ENCODE data around the gene ADAMTS18.

The ADAMTS18 gene

DNA sequence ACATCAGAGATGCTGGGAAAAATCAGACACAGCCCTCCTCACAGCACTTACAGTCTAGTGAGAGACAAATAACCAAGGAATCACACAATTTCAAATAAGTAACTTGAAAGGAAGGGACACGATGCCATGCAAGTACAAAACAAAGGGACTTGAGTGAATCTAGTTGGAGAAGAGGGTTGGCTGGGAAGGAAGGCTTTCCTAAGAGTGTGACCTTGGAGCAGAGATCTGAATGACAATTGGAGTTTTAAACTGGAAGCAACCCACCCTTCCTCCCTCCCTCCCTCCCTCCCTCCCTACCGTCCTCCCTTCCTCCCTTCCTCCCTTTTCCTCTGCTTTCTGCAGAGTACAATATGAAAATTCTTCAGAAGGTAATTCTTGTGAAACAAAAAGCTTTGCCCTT, 31.1 kb downstream of the ADAMTS18 start:
- no peak overlapping the region for H3K4me3 ChIP-seq (replicated peaks; ENCODE audit: insufficient read depth, low read length)
- TF ChIP-seq, protein P1, sequence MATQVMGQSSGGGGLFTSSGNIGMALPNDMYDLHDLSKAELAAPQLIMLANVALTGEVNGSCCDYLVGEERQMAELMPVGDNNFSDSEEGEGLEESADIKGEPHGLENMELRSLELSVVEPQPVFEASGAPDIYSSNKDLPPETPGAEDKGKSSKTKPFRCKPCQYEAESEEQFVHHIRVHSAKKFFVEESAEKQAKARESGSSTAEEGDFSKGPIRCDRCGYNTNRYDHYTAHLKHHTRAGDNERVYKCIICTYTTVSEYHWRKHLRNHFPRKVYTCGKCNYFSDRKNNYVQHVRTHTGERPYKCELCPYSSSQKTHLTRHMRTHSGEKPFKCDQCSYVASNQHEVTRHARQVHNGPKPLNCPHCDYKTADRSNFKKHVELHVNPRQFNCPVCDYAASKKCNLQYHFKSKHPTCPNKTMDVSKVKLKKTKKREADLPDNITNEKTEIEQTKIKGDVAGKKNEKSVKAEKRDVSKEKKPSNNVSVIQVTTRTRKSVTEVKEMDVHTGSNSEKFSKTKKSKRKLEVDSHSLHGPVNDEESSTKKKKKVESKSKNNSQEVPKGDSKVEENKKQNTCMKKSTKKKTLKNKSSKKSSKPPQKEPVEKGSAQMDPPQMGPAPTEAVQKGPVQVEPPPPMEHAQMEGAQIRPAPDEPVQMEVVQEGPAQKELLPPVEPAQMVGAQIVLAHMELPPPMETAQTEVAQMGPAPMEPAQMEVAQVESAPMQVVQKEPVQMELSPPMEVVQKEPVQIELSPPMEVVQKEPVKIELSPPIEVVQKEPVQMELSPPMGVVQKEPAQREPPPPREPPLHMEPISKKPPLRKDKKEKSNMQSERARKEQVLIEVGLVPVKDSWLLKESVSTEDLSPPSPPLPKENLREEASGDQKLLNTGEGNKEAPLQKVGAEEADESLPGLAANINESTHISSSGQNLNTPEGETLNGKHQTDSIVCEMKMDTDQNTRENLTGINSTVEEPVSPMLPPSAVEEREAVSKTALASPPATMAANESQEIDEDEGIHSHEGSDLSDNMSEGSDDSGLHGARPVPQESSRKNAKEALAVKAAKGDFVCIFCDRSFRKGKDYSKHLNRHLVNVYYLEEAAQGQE (IDR thresholded peaks at IDR 0.05; ENCODE audit: insufficient replicate concordance, low read depth): no peak
- TF ChIP-seq SPI1 (IDR thresholded peaks at IDR 0.05; ENCODE audit: borderline replicate concordance, low read depth) (no peak), GABPA (IDR thresholded peaks at IDR 0.05; ENCODE audit: low read depth) (no peak), POLR2AphosphoS5 (IDR thresholded peaks at IDR 0.05; ENCODE audit: low read depth) (no peak)
- TF ChIP-seq, protein P2, sequence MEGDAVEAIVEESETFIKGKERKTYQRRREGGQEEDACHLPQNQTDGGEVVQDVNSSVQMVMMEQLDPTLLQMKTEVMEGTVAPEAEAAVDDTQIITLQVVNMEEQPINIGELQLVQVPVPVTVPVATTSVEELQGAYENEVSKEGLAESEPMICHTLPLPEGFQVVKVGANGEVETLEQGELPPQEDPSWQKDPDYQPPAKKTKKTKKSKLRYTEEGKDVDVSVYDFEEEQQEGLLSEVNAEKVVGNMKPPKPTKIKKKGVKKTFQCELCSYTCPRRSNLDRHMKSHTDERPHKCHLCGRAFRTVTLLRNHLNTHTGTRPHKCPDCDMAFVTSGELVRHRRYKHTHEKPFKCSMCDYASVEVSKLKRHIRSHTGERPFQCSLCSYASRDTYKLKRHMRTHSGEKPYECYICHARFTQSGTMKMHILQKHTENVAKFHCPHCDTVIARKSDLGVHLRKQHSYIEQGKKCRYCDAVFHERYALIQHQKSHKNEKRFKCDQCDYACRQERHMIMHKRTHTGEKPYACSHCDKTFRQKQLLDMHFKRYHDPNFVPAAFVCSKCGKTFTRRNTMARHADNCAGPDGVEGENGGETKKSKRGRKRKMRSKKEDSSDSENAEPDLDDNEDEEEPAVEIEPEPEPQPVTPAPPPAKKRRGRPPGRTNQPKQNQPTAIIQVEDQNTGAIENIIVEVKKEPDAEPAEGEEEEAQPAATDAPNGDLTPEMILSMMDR (IDR thresholded peaks at IDR 0.05; ENCODE audit: insufficient read depth, low read length): no peak
- DNase-seq (ENCODE audit: low read depth in 1 of 2, low spot score in 1 of 2): no peak
- H3K27ac ChIP-seq (replicated peaks): no peak overlapping the region
- H3K27me3 ChIP-seq (ENCODE audit: insufficient read depth, poor library complexity, severe bottlenecking): no peaks in the 10 kb centered on the region

- TF ChIP-seq, protein P2 (IDR thresholded peaks at IDR 0.05; ENCODE audit: insufficient read depth, low read length): no peak
- Histone ChIP-seq H3K27me3 (ENCODE audit: insufficient read depth, poor library complexity, severe bottlenecking) (no peaks in the 10 kb centered on the region), H3K4me3 (replicated peaks; ENCODE audit: insufficient read depth, low read length) (no peak overlapping the region), H3K27ac (replicated peaks) (no peak overlapping the region)
- no peak for DNase-seq (ENCODE audit: low read depth in 1 of 2, low spot score in 1 of 2)
These were observed 32.2 kb downstream of the ADAMTS18 start for GRCh38 chr16:77402672-77403071.

GRCh38 chr16:77402118-77402517, 32.7 kb downstream of the ADAMTS18 start:
- no peaks in the 10 kb centered on the region for H3K27me3 ChIP-seq (ENCODE audit: insufficient read depth, poor library complexity, severe bottlenecking)
- H3K4me3 ChIP-seq (replicated peaks; ENCODE audit: insufficient read depth, low read length): no peak overlapping the region
- DNase-seq (ENCODE audit: low read depth in 1 of 2, low spot score in 1 of 2): no peak
- TF ChIP-seq SPI1 (IDR thresholded peaks at IDR 0.05; ENCODE audit: borderline replicate concordance, low read depth): no peak
- TF ChIP-seq POLR2AphosphoS5 (IDR thresholded peaks at IDR 0.05; ENCODE audit: low read depth): no peak
- TF ChIP-seq, protein P1 (IDR thresholded peaks at IDR 0.05; ENCODE audit: insufficient replicate concordance, low read depth): no peak
- TF ChIP-seq, protein P2 (IDR thresholded peaks at IDR 0.05; ENCODE audit: insufficient read depth, low read length): no peak
- no peak for TF ChIP-seq GABPA (IDR thresholded peaks at IDR 0.05; ENCODE audit: low read depth)
- H3K27ac ChIP-seq (replicated peaks): no peak overlapping the region

DNA sequence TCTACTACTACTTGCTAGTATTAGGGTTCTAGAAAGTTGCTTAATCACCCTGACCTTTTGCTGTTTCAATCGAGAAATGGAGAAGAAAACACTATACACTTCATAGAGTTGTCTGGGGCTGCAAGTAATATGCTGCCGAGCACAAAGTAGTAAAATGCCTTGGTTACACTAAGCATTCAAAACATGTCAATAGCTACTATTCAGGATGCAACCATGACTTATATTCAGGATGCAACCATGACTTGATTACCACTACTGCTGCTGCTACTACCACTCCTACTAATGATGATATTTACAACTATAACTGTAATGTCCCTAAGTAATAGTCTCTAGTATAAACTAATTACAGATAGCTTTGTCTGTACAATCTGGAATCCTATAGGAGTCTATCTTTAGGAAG, 35.3 kb downstream of the ADAMTS18 start:
- H3K27ac ChIP-seq (replicated peaks): no peak overlapping the region
- DNase-seq (ENCODE audit: low read depth in 1 of 2, low spot score in 1 of 2): no peak
- H3K4me3 ChIP-seq (replicated peaks; ENCODE audit: insufficient read depth, low read length): no peak overlapping the region
- no peaks in the 10 kb centered on the region for H3K27me3 ChIP-seq (ENCODE audit: insufficient read depth, poor library complexity, severe bottlenecking)
- no peak for TF ChIP-seq POLR2AphosphoS5 (IDR thresholded peaks at IDR 0.05; ENCODE audit: low read depth)
